Kidney epithelial cell (primary cell): ENCODE measurements around the gene ATG101. TPM values are rescaled to one million over a fixed set of nuclear protein-coding genes. Genes with fewer than 3 reads are reported as not detected.

ENCODE experiments used
- DNase-seq: peaks from one replicate; pipeline ENCODE4 v3.0.0-alpha.2; 2010; ENCODE audit warnings: low read depth
- H3K27me3 ChIP-seq: 2 replicates; pipeline ENCODE4 v1.6.0; 2011; ENCODE audit warnings: low read length; ENCODE audit not compliant: control insufficient read depth, insufficient read depth
- H3K36me3 ChIP-seq: 2 replicates; pipeline ENCODE4 v1.5.1; 2011; ENCODE audit warnings: low read length; ENCODE audit not compliant: control insufficient read depth, insufficient read depth
- H3K4me3 ChIP-seq: 2 replicates; pipeline ENCODE4 v1.5.1; 2011; ENCODE audit warnings: low read depth, mild to moderate bottlenecking, control low read depth, low read length
- total RNA-seq: library from RNA; depleted of rRNA; stranded (reverse); fragments of >200 nt; gene quantifications from 2 replicates; pipeline ENCODE4 v1.2.3, GENCODE V29; 2015
- TF ChIP-seq, protein P1 (sequence below): IDR thresholded peaks from 2 replicates; pipeline ENCODE4 v1.5.1; 2011; ENCODE audit warnings: mild to moderate bottlenecking, moderate library complexity, low read length, control low read depth, inconsistent platforms; ENCODE audit not compliant: insufficient read depth, poor library complexity, severe bottlenecking

Gene ATG101
- total RNA-seq, 1 donor from 2014 or later = 83.1 TPM

DNA sequence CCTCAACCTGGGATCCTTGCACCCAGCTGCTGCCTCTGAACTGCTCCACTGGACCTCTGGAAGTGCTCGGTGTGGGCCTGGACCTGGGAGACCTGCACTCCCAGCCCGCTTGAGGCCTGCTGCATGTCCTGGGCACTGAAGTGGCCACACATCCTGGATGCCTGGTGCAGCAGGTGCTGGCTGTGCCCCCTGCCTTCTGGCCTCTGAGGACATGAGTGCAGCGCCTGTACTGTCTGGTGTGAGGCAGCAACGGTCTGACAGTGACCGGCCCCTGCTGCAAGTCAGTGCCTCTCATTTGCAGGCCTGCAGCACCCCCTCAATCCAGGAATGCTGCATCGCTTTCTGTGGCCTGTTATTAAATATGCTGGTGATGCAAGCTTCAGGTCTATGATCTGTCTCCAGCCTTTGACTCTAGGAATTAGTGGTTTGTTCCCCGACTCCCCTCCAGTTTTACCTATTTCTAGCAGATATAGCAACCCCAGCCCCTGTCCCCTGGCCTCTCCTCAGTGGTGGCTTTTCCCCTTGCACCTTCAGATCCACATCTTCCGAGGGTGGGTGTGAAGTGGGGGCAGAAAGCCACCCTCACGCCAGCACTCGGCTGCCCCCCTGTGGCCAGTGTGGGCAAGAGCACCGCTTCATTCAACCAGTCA lies 13.3 kb downstream of the ATG101 start:
- DNase-seq = no peak
- TF ChIP-seq, protein P1, sequence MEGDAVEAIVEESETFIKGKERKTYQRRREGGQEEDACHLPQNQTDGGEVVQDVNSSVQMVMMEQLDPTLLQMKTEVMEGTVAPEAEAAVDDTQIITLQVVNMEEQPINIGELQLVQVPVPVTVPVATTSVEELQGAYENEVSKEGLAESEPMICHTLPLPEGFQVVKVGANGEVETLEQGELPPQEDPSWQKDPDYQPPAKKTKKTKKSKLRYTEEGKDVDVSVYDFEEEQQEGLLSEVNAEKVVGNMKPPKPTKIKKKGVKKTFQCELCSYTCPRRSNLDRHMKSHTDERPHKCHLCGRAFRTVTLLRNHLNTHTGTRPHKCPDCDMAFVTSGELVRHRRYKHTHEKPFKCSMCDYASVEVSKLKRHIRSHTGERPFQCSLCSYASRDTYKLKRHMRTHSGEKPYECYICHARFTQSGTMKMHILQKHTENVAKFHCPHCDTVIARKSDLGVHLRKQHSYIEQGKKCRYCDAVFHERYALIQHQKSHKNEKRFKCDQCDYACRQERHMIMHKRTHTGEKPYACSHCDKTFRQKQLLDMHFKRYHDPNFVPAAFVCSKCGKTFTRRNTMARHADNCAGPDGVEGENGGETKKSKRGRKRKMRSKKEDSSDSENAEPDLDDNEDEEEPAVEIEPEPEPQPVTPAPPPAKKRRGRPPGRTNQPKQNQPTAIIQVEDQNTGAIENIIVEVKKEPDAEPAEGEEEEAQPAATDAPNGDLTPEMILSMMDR = peak; percentile 99
- Histone ChIP-seq H3K27me3 (peaks cover 24% of the 10 kb centered on the region), H3K36me3 (no peaks in the 10 kb centered on the region), H3K4me3 (no peak overlapping the region)

DNA sequence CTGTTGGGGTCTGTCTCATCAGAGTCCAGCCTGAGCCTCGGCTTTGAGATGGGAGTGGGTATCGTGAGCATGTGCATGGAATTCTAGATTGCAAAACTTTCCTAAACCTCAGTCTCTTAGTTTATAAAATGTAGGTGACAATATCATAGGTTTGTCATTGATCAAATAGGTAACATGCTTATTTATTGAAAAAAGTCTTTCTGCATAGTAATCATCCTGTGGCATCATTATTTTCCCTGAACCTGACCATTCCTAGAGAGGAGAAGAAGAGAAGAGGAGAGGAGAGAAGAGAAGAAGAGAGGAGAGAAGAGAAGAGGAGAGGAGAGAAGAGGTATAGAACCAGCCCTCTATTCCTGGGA lies 13.8 kb downstream of the ATG101 start:
- TF ChIP-seq, protein P1 = no peak
- DNase-seq = no peak
- Histone ChIP-seq H3K27me3 (peaks cover 28% of the 10 kb centered on the region), H3K4me3 (no peak overlapping the region), H3K36me3 (no peaks in the 10 kb centered on the region)

DNA sequence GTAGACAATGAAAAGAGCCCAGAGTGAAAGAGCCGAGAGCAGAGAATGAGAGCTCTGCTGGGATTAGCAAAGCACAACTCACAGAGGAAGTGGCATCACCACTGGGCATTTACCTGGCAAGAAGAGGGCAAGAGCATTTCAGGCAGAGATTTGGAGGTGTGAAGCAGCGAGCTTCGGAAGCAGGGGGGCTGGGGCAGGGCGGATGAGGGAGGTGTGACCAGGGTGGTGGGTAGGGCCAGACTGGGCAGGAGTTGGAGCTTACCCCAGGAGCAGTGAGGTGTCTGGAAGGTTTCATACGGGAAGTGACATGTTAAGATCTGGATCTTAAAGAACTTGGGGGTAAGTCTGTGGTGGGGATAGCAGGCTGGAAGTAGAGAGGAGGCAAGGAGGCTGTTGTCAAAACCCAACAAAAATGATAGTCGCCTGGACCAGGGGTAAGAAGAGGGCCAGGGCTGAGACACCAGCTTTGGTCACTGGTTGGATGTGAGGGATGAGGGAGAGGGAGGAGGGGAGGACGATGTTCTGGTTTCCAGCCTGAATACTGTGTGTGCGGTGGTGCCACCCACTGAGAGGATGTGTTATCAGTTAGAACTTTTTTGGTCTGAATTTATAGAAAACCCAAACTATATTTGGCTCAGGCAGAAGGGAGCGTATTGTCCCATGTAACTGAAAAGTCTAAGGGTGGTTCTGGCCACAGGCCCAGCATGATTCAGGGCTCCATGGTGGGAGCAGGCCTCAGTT lies 14.9 kb downstream of the ATG101 start:
- TF ChIP-seq, protein P1 = no peak
- H3K27me3 ChIP-seq = peaks cover 31% of the 10 kb centered on the region
- H3K4me3 ChIP-seq = no peak overlapping the region
- H3K36me3 ChIP-seq = no peaks in the 10 kb centered on the region
- no peak for DNase-seq

DNA sequence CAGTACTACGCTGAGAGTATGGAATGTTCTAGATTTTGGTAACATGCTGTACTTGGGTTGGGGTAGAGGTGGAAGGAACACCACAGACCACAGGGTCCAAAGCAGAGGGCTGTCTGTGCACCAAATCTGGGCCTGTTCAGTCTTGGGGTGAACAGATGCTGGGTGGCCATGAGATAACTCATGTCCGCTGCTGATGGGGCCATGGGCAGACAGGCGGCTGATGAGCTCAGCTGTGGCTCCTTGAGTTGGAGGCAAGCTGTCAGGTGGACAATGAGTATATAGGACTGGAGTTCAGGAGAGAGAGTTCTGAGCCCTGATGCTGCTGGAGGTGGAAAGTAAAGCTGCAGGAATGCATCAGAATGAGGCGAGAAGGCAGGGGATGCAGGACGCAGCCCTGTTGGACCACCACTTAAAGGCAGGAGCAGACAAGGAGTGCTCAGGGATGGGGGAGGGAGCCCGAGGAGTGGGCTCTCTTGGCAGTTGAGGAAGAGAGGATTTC lies 16.0 kb downstream of the ATG101 start:
- DNase-seq = no peak
- TF ChIP-seq, protein P1 = no peak
- Histone ChIP-seq H3K27me3 (peaks cover 35% of the 10 kb centered on the region), H3K36me3 (no peaks in the 10 kb centered on the region), H3K4me3 (no peak overlapping the region)

DNA sequence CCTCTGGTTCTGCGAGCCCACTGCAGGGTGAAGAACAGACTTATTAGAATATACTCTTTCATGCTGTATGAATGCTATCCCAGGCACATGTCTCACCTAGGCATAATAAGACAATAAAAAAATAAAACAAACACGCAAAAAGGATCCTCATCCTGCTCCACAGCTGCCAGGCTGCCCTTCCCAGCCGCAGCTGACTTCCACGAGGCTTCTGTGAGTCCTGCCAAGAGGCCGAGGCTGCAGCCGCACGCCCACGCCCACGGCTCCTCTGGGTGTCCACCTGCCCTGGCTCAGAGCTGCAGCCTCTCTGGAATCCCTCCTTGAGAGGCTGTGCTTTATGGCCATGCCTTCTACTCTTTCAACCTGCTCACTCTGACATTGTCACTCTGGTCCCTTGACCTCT lies 16.6 kb downstream of the ATG101 start:
- DNase-seq = no peak
- Histone ChIP-seq H3K27me3 (peaks cover 40% of the 10 kb centered on the region), H3K4me3 (no peak overlapping the region), H3K36me3 (no peaks in the 10 kb centered on the region)
- TF ChIP-seq, protein P1 = no peak
